B cell (primary cell): ENCODE measurements around the gene TLK2. TPM values are rescaled to one million over a fixed set of nuclear protein-coding genes. Genes with fewer than 3 reads are reported as not detected.

Experiments used
- ATAC-seq: fragments of 200-7000 bp; cut with Tn5 transposase; one replicate; pipeline ENCODE4 v1.10.0; 2021; ENCODE audit warnings: low read depth, mild to moderate bottlenecking, moderate number of reproducible peaks, moderate library complexity
- CTCF ChIA-PET: fragments of 350-600 bp; sonication (Branson Sonifier 250); formaldehyde crosslinking; loops from one replicate; lab custom pipeline; 2021; ENCODE audit warnings: antibody characterized with exemption, inconsistent platforms; lab: Charles Lee
- POLR2A ChIA-PET: fragments of 350-600 bp; sonication (Branson Sonifier 250); formaldehyde crosslinking; loops from one replicate; lab custom pipeline; 2021; ENCODE audit warnings: antibody characterized with exemption; lab: Charles Lee
- DNase-seq: peaks from one replicate; pipeline ENCODE4 v3.0.0; 2013
- H2AFZ ChIP-seq: 2 replicates; pipeline ENCODE4 v1.6.1; 2012; ENCODE audit warnings: mild to moderate bottlenecking, low read depth, low read length; ENCODE audit not compliant: insufficient read depth, poor library complexity, severe bottlenecking
- H3K27ac ChIP-seq, 2 donors: 1 replicate in 1 of 2; 2 replicates in 1 of 2; pipeline ENCODE4 v1.5.1; 2012 to 2013; ENCODE audit warnings: low read length in 2 of 2, mild to moderate bottlenecking in 2 of 2, moderate library complexity in 1 of 2
- H3K27me3 ChIP-seq, 4 experiments: fragments of 200-600 bp in 1 of 4; sonication (generic) in 1 of 4; replicated peaks in 1 of 4; 1 replicate in 2 of 4; 2 replicates in 2 of 4; pipeline versions ENCODE4 v1.6.1 to v1.7.0; 2013 to 2016; ENCODE audit warnings: low read length in 3 of 4, mild to moderate bottlenecking in 2 of 4, mixed read lengths in 1 of 4, moderate library complexity in 1 of 4; ENCODE audit not compliant: insufficient read depth in 4 of 4, control insufficient read depth in 3 of 4; ENCODE audit errors: control extremely low read depth in 1 of 4
- H3K36me3 ChIP-seq, 2 experiments: replicated peaks in 1 of 2; 1 replicate in 1 of 2; 2 replicates in 1 of 2; pipeline versions ENCODE4 v1.6.1 to v1.7.1; 2013; ENCODE audit warnings: low read length in 1 of 2; ENCODE audit not compliant: insufficient read depth in 2 of 2, control insufficient read depth in 1 of 2; ENCODE audit errors: control extremely low read depth in 1 of 2, extremely low read depth in 1 of 2
- H3K4me1 ChIP-seq, 2 donors: fragments of 200-600 bp in 1 of 2; sonication (generic) in 1 of 2; 1 replicate in 1 of 2; 2 replicates in 1 of 2; pipeline versions ENCODE4 v1.5.1 to v1.6.1; 2013 to 2017; ENCODE audit warnings: low read length in 2 of 2; ENCODE audit not compliant: control insufficient read depth in 2 of 2, insufficient read depth in 2 of 2
- H3K4me2 ChIP-seq: replicated peaks from 2 replicates; pipeline ENCODE3; 2012; ENCODE audit warnings: mild to moderate bottlenecking, low read depth, low read length; ENCODE audit not compliant: poor library complexity, severe bottlenecking
- H3K4me3 ChIP-seq, 5 experiments: fragments of 200-600 bp in 1 of 5; sonication (generic) in 1 of 5; 1 replicate in 3 of 5; 2 replicates in 2 of 5; pipeline versions ENCODE4 v1.5.1 to v1.7.0; 2011 to 2016; ENCODE audit warnings: low read length in 4 of 5, mild to moderate bottlenecking in 4 of 5, low read depth in 2 of 5, control low read depth in 1 of 5, moderate library complexity in 1 of 5; ENCODE audit not compliant: insufficient read depth in 1 of 5; ENCODE audit errors: control extremely low read depth in 1 of 5, extremely low read depth in 1 of 5
- H3K79me2 ChIP-seq: fragments of 200-600 bp; sonication (generic); one replicate; pipeline ENCODE4 v1.6.0; 2016; ENCODE audit warnings: low read length; ENCODE audit not compliant: control insufficient read depth, insufficient read depth
- H3K9ac ChIP-seq: fragments of 200-600 bp; sonication (generic); 2 replicates; pipeline ENCODE4 v1.6.1; 2017; ENCODE audit warnings: mild to moderate bottlenecking, low read length, moderate library complexity
- H3K9me3 ChIP-seq, 3 donors: one replicate each; pipeline versions ENCODE4 v1.6.1 to v1.7.1; 2013; ENCODE audit warnings: low read length in 2 of 3; ENCODE audit not compliant: control insufficient read depth in 2 of 3, insufficient read depth in 1 of 3; ENCODE audit errors: control extremely low read depth in 1 of 3
- H4K20me1 ChIP-seq: 2 replicates; pipeline ENCODE4 v1.6.0; 2012; ENCODE audit warnings: mild to moderate bottlenecking, low read length; ENCODE audit not compliant: insufficient read depth, control insufficient read depth, poor library complexity, severe bottlenecking
- H3K27ac Mint-ChIP-seq: one replicate; pipeline ENCODE4 v1.8.0; 2021; ENCODE audit warnings: mixed read lengths
- H3K27me3 Mint-ChIP-seq: one replicate; pipeline ENCODE4 v1.8.0; 2021; ENCODE audit warnings: mixed read lengths
- H3K4me1 Mint-ChIP-seq: one replicate; pipeline ENCODE4 v1.8.0; 2021; ENCODE audit warnings: mixed read lengths
- H3K4me3 Mint-ChIP-seq: one replicate; pipeline ENCODE4 v1.8.0; 2021; ENCODE audit warnings: mixed read lengths
- H3K9me3 Mint-ChIP-seq: one replicate; pipeline ENCODE4 v1.8.0; 2022; ENCODE audit warnings: mixed read lengths; ENCODE audit not compliant: insufficient read depth
- EZH2 ChIP-seq: IDR thresholded peaks from 2 replicates; pipeline ENCODE4 v1.6.1; 2012; ENCODE audit warnings: borderline replicate concordance, low read depth, mild to moderate bottlenecking, moderate library complexity, low read length; ENCODE audit not compliant: insufficient read depth, poor library complexity, severe bottlenecking
- WGBS: methylation state at CpG from one replicate; pipeline ENCODE4 v1.1.5; 2013; ENCODE audit warnings: missing lambda C conversion rate; ENCODE audit not compliant: insufficient coverage; 5-methylcytosine and 5-hydroxymethylcytosine counted together
- intact Hi-C: fragments of 100-400 bp; cut with micrococcal nuclease; formaldehyde crosslinking; loops from one replicate; pipeline ENCODE4 v1.10.0; 2022
- polyA plus RNA-seq: library from polyadenylated mRNA; depleted of rRNA; stranded (reverse); fragments of >200 nt; gene quantifications from 2 replicates; pipeline ENCODE4 v1.2.3, GENCODE V29; 2012
- total RNA-seq, 2 donors: library from RNA; stranded (reverse); fragments of 120-200 nt in 1 of 2; gene quantifications; 1 replicate in 1 of 2; 2 replicates in 1 of 2; pipeline versions ENCODE4 v1.2.3 to v1.2.4, GENCODE V29; 2013 to 2022
- TF ChIP-seq, protein P1 (sequence below): fragments of 200-600 bp; IDR thresholded peaks from one replicate; pipeline ENCODE4 v1.8.0; 2022; ENCODE audit warnings: antibody characterized with exemption, mild to moderate bottlenecking

Gene TLK2
- total and polyA plus RNA-seq, 2 donors (not counting 1 experiment from before 2014, with no cell fraction given) = 36.3 to 75.3 TPM

DNA sequence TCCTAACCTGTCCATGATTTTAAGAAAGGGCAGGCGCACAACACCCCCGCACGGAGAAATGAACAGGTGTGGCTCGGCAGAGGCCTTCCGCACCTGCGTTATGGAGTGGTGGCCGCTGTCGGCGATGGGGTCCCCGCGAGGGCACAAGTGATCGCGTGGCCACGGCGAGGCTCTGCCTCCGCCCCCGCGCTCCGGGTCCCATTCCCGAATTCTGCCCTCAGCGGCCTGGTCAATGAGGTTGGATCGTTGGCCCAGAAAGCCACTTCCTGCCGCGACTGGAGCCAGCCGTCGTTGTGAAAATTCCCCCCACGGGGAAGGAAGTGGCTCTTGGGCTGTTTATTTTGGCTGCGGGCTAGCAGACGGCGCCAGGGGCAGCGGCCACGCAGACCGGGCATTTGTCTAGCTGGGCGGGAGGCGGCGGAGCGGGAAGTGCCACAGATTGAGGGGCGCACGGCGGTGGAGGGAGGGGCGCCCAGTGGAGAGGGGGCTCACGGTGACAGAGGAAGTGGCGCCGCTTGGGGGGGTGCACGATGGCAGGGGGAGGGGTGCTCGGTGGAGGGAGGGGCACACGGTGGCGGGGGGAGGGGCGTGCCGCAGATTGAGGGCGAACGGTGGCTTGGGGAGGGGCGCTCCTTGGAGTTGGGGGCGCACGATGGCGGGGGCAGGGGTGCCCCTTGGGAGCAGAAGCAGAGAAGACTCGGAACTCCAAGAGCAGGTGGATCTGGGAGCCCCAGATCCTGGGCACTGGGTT, 173.8 kb downstream of the TLK2 start:
- ChIA-PET POLR2A (no interaction called here), CTCF (no interaction called here)
- peak overlapping the region; percentile 44 to 51 for H3K27ac ChIP-seq
- peak overlapping the region; percentile 100 for H3K4me2 ChIP-seq
- peak overlapping the region; percentile 76 for H2AFZ ChIP-seq
- H4K20me1 ChIP-seq = no peaks in the 10 kb centered on the region
- ATAC-seq (peak; percentile 51), DNase-seq (peak; percentile 67)
- no peaks in the 10 kb centered on the region for H3K36me3 ChIP-seq
- WGBS = under 1% methylated on average over 54 of the region's 57 CpGs
- H3K4me1 ChIP-seq = peaks cover 14 to 22% of the 10 kb centered on the region in 2 donors
- no peaks in the 10 kb centered on the region for H3K79me2 ChIP-seq
- peaks cover 0 to 3% (median 0%) of the 10 kb centered on the region in 3 donors for H3K9me3 ChIP-seq
- peak overlapping the region; percentile 81 for H3K9ac ChIP-seq
- H3K4me3 ChIP-seq = peak overlapping the region; percentile 28 to 86 (median 60)
- TF ChIP-seq EZH2 = no peak
- TF ChIP-seq, protein P1, sequence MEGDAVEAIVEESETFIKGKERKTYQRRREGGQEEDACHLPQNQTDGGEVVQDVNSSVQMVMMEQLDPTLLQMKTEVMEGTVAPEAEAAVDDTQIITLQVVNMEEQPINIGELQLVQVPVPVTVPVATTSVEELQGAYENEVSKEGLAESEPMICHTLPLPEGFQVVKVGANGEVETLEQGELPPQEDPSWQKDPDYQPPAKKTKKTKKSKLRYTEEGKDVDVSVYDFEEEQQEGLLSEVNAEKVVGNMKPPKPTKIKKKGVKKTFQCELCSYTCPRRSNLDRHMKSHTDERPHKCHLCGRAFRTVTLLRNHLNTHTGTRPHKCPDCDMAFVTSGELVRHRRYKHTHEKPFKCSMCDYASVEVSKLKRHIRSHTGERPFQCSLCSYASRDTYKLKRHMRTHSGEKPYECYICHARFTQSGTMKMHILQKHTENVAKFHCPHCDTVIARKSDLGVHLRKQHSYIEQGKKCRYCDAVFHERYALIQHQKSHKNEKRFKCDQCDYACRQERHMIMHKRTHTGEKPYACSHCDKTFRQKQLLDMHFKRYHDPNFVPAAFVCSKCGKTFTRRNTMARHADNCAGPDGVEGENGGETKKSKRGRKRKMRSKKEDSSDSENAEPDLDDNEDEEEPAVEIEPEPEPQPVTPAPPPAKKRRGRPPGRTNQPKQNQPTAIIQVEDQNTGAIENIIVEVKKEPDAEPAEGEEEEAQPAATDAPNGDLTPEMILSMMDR = no peak
- intact Hi-C loops = no loop called here
- Mint-ChIP-seq H3K27ac (peak overlapping the region; percentile 72), H3K4me3 (peak overlapping the region; percentile 92), H3K27me3 (no peaks in the 10 kb centered on the region), H3K9me3 (no peaks in the 10 kb centered on the region), H3K4me1 (peaks cover 23% of the 10 kb centered on the region)
- peaks cover 0 to 2% (median under 1%) of the 10 kb centered on the region in 4 experiments for H3K27me3 ChIP-seq
